Stimulated activated CD4-positive, alpha-beta T cell treated with anti-CD3 and anti-CD28 coated beads, Interleukin-12 subunit alpha, Interleukin-12 subunit beta, amount 100 ng/mL, for 24 hours (primary cell): ENCODE measurements around the gene LSS.

ENCODE experiments used
- DNase-seq, 2 experiments: peaks; one replicate each; pipeline ENCODE4 v3.0.0-alpha.2; 2020; ENCODE audit warnings: low read depth in 2 of 2

Gene LSS

GRCh38 chr21:46228345-46229051 is at the start of gene LSS:
Gene LSS (minus strand): TSS chr21:46228774. CDS start chr21:46228745, 29 bp downstream.
- DNase-seq: peak; percentile 89 to 94

GRCh38 chr21:46274797-46275390 is 46.3 kb upstream of the LSS start:
- no peak for DNase-seq

- DNase-seq: no peak
These were observed 44.8 kb upstream of the LSS start for GRCh38 chr21:46273341-46273740.

- DNase-seq: no peak
These were observed 40.9 kb upstream of the LSS start for GRCh38 chr21:46269466-46269865.

- no peak for DNase-seq
These were observed 39.8 kb upstream of the LSS start for GRCh38 chr21:46268371-46268770.

- no peak for DNase-seq
These were observed 38.4 kb upstream of the LSS start for GRCh38 chr21:46266946-46267345.

GRCh38 chr21:46265736-46266525 is 37.4 kb upstream of the LSS start:
- no peak for DNase-seq

- no peak for DNase-seq
These were observed 36.1 kb upstream of the LSS start for GRCh38 chr21:46264690-46265144.

- DNase-seq: no peak
These were observed 35.6 kb upstream of the LSS start for GRCh38 chr21:46264046-46264689.

- no peak for DNase-seq
These were observed 28.0 kb upstream of the LSS start for GRCh38 chr21:46256501-46256994.

- no peak for DNase-seq
These were observed 27.3 kb upstream of the LSS start for GRCh38 chr21:46255758-46256337.

GRCh38 chr21:46255166-46255565 is 26.6 kb upstream of the LSS start:
- no peak for DNase-seq

- no peak for DNase-seq
These were observed 25.8 kb upstream of the LSS start for GRCh38 chr21:46254208-46254975.

GRCh38 chr21:46253610-46254124 is 25.1 kb upstream of the LSS start:
- DNase-seq: peak in 1 of 2 experiments; percentile 18

GRCh38 chr21:46252840-46253239 is 24.3 kb upstream of the LSS start:
- DNase-seq: no peak

- DNase-seq: no peak
These were observed 21.7 kb upstream of the LSS start for GRCh38 chr21:46250146-46250725.

GRCh38 chr21:46248827-46249226 is 20.3 kb upstream of the LSS start:
- no peak for DNase-seq

- DNase-seq: no peak
These were observed 19.8 kb upstream of the LSS start for GRCh38 chr21:46248422-46248782.

GRCh38 chr21:46247699-46248421 is 19.3 kb upstream of the LSS start:
- no peak for DNase-seq

GRCh38 chr21:46246345-46246744 is 17.8 kb upstream of the LSS start:
- DNase-seq: no peak
